HG02610 (cell line): Measurements from ENCODE around the gene ENAM.

Experiments used
- ATAC-seq: cut with Tn5 transposase; IDR thresholded peaks from one replicate; pipeline ENCODE4 v1.9.1; 2021; ENCODE audit warnings: mild to moderate bottlenecking, moderate library complexity; ENCODE audit not compliant: unreplicated experiment

The ENAM gene, protein sequence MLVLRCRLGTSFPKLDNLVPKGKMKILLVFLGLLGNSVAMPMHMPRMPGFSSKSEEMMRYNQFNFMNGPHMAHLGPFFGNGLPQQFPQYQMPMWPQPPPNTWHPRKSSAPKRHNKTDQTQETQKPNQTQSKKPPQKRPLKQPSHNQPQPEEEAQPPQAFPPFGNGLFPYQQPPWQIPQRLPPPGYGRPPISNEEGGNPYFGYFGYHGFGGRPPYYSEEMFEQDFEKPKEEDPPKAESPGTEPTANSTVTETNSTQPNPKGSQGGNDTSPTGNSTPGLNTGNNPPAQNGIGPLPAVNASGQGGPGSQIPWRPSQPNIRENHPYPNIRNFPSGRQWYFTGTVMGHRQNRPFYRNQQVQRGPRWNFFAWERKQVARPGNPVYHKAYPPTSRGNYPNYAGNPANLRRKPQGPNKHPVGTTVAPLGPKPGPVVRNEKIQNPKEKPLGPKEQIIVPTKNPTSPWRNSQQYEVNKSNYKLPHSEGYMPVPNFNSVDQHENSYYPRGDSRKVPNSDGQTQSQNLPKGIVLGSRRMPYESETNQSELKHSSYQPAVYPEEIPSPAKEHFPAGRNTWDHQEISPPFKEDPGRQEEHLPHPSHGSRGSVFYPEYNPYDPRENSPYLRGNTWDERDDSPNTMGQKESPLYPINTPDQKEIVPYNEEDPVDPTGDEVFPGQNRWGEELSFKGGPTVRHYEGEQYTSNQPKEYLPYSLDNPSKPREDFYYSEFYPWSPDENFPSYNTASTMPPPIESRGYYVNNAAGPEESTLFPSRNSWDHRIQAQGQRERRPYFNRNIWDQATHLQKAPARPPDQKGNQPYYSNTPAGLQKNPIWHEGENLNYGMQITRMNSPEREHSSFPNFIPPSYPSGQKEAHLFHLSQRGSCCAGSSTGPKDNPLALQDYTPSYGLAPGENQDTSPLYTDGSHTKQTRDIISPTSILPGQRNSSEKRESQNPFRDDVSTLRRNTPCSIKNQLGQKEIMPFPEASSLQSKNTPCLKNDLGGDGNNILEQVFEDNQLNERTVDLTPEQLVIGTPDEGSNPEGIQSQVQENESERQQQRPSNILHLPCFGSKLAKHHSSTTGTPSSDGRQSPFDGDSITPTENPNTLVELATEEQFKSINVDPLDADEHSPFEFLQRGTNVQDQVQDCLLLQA

DNA sequence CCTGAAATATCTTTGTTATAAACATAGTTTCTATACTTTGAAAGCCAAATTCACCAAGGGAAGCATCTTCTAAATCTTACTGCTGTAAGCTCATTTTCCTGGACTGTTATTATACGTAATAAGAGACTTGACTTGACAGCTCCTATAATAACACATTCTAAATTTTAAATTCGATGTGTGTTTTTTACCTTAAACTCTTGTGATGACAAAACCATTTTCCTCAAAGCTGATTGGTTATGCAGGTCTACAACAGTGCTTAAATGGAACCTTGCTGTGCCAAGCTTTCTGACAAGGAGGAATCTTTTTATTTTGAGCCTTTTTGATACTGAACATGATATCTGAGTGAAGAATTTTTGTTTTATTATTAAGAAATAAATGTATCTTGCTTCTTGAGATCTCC, at the start of gene ENAM:
Gene ENAM (plus strand): TSS at position 301 of the 400 bp plus-strand sequence. CDS start 757 bp downstream, outside the sequence.
- no peak for ATAC-seq

DNA sequence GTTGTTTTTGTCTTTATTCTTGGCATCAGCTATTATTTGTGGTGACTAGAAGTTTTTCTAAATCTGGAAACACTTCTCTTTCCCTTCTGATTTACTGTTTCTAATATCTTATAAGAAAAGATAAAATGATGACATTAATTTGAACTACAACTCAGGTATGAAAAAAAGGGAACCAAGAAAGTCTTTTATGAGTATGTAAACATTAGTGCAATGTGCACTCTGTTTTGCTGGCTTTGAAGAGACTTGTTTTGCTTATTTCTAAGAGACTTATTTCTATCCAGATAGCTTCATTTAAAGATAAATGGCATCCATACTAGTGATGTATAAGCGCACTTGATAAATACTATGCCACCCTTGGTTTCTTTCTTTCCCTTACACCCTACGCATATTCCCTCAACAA, 46.6 kb upstream of the ENAM start:
- ATAC-seq = no peak

DNA sequence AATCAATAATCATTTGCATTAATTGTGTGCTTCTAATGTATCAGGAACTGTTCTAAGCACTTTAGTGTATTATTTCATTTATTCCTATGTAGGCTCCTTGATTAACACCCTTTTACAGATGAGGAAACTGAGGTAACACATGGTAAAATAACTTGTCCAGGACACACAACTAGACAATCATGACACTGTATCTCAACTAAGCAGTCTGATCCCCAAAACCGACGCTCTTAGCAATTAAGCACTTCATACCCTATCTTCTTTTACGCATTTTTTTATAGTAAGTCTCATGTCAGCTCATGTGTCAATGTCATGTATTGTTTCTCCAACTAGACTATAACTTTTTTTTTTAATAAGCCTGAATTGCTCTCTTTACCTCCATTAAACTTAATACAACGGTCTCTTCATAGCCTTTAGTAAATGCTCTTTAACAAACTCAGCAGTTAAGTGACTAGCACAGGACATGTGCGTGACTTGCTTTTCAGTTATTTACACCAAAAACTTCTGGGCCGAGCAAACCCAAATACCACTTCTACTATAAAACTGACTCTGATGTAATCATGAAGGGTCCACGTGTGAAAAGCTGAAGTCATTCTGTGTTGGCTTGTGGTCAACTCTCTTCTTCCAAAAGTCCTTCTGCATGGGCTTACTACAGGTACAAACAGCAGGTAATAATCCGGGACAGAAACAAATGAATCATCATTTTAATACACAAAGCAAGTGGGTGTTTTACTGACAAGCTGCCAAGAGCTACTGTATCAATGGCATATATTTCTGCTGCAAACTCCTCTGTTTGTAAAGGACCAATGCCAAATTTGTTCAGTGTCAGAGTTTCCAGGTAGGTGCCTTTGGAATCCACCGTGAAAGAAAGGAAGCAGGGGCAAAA, 44.4 kb upstream of the ENAM start:
- ATAC-seq = no peak

DNA sequence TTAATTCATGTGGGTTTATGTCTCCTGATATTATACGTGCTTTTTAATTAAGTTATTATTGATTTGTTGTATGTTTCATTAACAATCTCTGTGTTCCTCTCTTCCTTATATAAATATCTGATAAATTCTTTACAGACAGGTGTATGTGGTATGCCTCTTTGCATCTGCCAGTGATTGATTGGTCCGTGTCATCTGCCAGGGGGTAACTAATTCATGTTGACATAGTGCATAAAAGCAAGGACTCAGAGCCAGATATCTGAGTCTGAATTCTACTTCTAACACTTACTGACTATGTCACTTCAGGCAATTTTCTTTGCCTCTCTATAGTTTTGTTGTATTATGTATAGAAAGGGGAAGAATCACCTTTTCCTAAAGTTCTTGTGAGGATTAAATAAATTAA, 41.7 kb upstream of the ENAM start:
- ATAC-seq = no peak

DNA sequence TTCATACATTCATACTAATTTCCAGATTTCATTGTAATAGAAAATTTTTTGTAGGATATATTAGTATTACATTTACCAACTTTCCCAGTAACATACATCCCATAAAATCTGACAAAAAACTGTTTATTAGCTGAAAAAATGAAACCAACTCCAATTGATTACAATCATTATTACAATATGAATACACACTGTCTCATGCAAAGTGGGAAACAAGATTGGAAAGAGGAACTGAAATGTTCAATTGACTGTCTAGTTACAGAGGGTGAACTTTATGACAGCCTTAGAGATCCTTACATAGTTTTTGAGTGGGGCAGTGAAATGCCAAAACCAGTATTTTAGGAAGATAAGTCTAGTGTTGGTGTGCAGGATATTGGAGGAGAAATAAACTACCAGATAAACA, 38.8 kb upstream of the ENAM start:
- ATAC-seq = peak; percentile 97

DNA sequence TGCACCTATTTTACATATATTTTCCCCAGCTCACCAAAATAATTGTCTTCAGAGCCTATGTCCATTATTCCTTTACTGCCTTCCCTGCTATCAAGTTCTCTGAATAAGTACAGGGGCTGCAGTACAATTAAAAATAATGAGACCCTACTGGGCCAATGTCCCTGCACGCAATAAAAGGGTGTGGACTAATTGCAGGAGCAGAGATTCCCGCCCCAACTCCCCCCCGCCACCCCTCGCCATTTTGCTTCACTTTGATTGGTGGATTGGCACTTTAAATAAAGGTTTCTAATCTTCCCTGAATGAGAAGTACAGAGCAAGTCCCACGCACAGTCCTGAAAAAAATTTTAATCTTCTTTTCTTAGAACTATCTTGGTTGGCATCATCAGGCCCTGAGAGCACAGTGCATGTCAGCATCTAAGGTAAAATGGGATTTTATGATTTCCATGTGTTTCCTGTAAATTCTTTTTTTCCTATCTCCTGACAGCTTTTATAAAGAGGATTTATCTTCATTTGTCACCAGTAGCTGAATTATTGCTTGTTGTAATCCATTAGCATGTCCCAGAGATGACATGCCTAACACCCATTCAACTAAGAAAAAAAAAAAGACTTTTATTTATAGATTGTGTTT, 36.5 kb upstream of the ENAM start, which contains the start of gene AMBN:
Gene AMBN (plus strand): TSS at position 302 of the 628 bp plus-strand sequence. CDS start 103 bp downstream, at position 405.
- no peak for ATAC-seq

DNA sequence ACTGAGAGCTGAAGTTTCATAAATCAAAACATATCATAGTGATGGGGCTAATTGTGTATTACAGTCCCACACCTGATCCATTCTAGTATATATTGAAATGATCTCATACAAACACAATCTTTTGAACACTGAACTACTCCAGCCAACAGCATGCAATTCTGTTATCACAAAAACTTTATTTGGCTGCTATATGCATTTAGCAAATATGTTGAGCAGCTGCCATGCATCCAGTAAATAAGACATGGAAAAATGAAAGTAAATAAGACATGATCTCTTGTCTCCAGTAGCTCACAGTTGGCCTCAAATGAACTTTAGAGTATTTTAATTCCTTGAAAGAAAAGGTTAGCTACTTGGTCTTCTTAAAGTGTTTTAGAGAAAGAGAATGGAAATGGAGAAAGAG, 34.3 kb upstream of the ENAM start:
- ATAC-seq = no peak

DNA sequence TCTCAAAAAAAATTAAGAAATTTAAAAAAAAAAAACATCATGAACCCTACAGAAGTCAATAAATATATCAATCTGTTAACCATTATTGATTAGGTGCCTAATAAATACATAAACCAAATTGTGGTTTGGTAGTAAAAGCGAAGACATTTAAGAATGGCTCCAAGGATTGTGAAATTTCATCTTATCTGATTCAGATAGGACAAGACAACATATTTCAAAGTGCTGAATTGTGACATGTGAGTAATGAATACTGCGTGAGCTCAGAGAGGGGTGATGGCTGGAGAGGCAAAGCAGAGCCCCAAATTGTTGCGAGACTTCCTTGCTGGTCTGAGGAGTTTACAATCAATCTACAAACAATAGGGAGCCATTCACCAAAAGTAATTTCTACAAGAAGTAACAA, 28.2 kb upstream of the ENAM start:
- ATAC-seq = no peak

DNA sequence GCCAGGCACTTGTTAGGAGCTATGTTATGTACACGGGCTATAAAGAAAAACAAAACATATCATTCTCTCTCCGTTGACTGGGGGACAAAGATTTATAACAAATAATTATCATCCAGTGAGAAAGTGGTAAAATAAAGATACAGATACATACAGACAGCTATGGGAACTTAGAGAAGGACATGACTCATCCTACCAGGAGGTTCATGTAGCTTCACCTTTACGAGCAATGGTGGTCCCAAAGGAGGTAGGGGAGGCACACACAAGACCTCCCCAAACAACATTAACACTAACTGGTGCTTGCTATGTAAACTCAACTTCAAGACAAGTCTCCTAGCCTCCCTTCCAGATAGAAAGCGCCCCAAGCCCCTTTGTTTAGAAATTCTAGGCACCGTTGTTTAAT, 27.6 kb upstream of the ENAM start:
- peak; percentile 7 for ATAC-seq

DNA sequence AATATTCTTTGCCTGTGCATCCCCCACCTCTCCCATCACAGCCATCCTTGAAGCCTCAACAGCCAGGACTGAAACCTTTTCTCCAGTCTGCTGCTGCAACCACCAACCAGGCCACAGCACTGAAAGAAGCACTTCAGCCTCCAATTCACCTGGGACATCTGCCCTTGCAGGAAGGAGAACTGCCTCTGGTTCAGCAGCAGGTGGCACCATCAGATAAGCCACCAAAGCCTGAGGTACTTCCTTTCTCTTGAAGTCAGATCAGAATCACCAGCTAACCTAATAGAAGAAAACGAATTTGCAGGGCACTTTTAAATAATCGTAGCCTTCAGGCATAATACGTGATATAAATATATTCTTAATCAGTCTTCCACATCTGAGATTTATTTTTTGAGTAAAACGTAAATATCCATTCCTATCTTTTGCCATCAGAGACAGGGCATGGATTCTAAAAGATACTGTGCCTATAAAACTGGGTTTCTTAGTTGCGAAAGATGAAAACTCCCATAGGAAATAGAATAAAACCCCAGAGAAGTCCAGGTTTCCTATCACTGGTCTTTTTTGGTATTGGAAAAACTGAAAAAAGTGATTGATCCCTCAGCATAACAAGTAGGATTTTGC, 27.0 kb upstream of the ENAM start:
- ATAC-seq = peak; percentile 99

DNA sequence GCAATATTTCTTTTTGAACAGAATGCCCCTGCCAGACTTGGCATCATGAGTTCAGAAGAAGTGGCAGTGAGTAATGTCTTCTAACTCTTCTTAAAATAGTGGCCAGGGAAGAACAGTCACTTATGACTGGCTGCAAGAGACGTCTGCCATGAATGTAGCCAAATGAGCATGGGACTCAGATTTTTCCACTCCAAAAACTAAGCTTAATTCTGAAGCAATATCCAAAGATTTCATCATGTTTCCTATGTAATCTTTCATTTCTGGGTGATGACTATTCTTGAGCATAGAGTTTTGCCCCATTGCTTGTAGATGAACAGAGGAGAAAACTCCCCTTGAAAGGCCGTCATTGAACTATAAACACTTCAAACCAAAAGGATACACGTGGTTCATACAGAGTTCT, 24.7 kb upstream of the ENAM start:
- no peak for ATAC-seq

DNA sequence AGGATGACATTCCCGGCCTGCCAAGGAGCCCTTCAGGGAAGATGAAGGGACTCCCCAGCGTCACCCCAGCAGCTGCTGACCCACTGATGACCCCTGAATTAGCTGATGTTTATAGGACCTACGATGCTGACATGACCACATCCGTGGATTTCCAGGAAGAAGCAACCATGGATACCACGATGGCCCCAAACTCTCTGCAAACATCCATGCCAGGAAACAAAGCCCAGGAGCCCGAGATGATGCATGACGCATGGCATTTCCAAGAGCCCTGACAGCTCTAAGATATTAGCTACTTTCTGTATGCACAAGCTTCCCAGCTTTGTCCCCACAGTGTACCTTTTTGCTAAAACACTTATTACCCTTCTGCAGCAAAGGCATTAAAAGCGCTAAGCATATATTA, 22.1 kb upstream of the ENAM start:
- no peak for ATAC-seq

DNA sequence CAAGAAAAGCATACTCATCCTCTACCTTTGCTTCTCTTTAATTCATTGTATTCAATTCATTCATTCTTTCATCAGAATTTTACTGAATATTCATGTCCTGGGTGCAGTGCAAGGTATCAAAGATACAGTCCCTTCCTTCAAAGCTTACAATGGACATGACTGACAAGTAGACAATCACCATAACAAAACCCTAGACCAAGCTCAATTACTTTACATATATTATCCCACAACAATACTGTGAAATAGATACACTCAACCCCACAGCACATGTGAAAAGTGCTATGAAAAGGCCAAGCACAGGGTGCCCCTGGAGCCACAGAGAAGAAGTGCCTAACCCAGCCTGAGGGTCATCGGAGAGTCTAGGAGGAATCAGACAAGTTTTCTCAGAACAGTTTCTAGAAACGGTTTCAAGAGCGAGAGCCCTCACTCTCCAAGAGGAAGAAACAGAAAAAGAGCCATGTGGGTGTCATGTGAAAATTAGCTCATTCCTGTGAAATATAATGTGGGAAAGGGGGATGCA, 21.1 kb upstream of the ENAM start:
- no peak for ATAC-seq

DNA sequence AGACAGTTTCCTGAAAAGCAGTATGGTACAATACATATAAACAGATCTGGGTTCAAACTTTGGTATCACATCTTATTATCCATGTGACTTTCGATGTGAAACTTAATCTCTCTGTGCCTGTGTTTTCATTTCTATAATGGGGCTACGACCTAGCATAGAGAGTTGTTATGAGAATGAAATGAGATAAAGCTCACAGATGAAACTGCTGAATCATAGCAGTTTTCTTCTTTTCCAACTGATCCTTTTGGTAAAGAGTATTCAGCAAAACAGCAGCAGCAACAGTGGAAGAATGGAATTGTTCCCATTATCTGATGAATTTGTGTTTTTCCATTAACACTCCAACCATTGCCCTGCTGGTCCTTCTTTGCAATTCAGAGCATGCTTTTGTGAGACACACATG, 20.2 kb upstream of the ENAM start:
- ATAC-seq = no peak

DNA sequence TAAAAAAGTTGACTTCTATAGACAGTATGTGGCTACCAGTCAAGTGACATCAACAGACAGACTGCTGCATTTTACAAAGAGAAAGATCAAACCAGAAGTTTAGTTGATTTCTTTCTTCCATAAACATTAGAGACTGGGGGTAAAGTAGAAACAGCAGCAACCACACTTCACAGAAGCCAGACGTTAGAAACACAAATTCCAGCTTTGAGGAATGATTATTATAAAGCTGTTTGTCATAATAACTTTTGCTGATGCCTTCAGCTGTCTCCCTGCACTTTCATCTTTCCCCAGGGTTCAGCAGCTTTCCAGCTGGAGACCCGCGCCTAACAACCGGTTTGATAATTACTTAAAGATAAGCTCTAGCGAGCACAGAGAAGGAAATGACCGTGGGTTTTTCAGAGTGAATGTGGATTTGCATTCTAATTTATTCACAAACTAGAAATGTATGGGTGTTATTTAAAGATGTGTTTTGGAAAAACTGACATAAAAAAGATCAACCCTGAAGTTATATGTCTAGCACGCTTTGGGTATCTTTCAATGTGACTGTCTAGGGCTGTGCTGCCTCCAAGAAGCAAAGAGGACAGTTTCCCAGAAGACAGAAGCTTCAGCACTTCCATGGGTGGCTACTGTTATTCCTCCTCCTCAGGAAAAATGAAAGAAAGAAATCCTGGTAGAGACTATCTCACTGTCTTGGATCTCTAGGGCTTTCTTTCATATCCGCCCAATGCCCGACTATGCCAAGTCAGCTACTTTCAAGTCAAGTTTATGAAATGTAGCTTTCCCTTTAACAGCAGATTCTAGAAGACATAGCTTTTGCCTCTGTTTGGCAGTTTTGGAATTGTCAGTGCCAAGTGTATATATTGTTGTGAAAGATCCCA, 15.0 kb upstream of the ENAM start:
- peak; percentile 64 for ATAC-seq

DNA sequence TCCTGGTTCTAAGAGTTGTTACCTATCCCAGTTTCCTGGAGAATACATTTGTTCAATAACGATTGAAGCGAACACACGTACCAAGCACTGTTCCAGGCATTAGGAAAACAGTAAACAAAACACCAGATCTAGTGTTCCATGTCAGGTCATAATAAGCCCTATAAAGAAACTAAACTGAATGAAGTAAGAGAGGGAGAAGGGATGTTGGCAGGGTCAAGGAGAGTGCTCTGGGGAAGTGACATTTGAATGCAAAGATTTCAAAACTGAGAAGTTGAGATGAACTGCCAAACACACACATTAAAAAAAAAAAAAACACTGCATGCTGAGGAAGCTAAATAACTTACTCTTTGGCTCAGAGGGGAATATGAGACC, 14.4 kb upstream of the ENAM start:
- no peak for ATAC-seq

DNA sequence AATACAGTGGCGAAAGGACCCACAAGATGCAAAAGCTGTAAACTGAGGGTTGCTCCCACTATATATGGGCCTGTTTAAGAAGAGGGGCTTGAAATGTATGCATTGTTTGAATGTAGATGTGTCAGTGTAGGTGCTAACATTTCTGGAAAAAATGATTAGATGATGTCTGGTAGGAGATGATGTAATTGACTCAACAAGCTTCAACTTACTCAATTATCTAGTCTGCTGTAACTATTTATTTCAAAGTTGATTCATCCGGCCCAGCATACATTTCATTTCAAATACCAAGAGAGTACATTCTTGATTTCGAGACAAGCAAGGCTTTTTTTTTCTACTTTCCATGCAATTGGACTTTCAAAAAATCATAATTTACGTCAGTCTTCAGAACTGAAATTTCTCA, 9.3 kb upstream of the ENAM start:
- no peak for ATAC-seq

DNA sequence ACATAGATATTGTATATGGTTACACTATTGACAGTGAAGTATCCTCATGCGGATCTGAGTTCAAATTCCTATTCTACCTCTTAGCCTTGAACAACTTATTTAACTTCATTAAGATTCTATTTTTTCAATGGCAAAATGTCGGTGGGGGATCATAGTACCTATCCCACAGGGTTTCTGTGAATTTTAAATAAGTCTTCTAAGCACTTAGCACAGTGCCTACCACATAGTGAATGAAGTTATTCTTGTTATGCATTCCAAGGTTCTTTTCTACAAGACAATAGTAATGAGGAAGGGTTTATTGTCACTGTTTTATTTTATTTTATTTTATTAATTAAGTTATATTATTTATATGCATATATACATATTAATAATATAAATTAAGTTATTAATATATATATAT, 8.8 kb upstream of the ENAM start:
- ATAC-seq = no peak
